HG03354 (cell line): ENCODE data around the gene ZBTB7C.

Experiments
- ATAC-seq: cut with Tn5 transposase; IDR thresholded peaks from one replicate; pipeline ENCODE4 v1.9.1; 2021; ENCODE audit warnings: mild to moderate bottlenecking; ENCODE audit not compliant: unreplicated experiment, poor library complexity, severe bottlenecking

Gene ZBTB7C

GRCh38 chr18:48060970-48061369 is 348.2 kb downstream of the ZBTB7C start:
- ATAC-seq = no peak

- ATAC-seq = no peak
Observed at GRCh38 chr18:48060346-48060745, 348.8 kb downstream of the ZBTB7C start.

GRCh38 chr18:48059455-48060010 is 349.6 kb downstream of the ZBTB7C start:
- no peak for ATAC-seq

GRCh38 chr18:48058486-48058885 is 350.7 kb downstream of the ZBTB7C start:
- no peak for ATAC-seq

- no peak for ATAC-seq
Observed at GRCh38 chr18:48057018-48057417, 352.2 kb downstream of the ZBTB7C start.

- no peak for ATAC-seq
Observed at GRCh38 chr18:48055351-48055750, 353.8 kb downstream of the ZBTB7C start.

GRCh38 chr18:48053881-48054816 is 355.0 kb downstream of the ZBTB7C start:
- ATAC-seq = no peak

- ATAC-seq = no peak
Observed at GRCh38 chr18:48052842-48053241, 356.3 kb downstream of the ZBTB7C start.

GRCh38 chr18:48051945-48052840 is 357.0 kb downstream of the ZBTB7C start:
- ATAC-seq = no peak

GRCh38 chr18:48050176-48050575 is 359.0 kb downstream of the ZBTB7C start:
- no peak for ATAC-seq

- no peak for ATAC-seq
Observed at GRCh38 chr18:48049757-48050156, 359.4 kb downstream of the ZBTB7C start.

- ATAC-seq = no peak
Observed at GRCh38 chr18:48048251-48048650, 360.9 kb downstream of the ZBTB7C start.

- ATAC-seq = no peak
Observed at GRCh38 chr18:48046843-48047242, 362.3 kb downstream of the ZBTB7C start.

GRCh38 chr18:48045744-48046143 is 363.4 kb downstream of the ZBTB7C start:
- ATAC-seq = no peak

GRCh38 chr18:48044944-48045343 is 364.2 kb downstream of the ZBTB7C start:
- no peak for ATAC-seq

- ATAC-seq = no peak
Observed at GRCh38 chr18:48043166-48043565, 366.0 kb downstream of the ZBTB7C start.

GRCh38 chr18:48042431-48042830 is 366.8 kb downstream of the ZBTB7C start:
- ATAC-seq = no peak

GRCh38 chr18:48040457-48041110 is 368.6 kb downstream of the ZBTB7C start:
- no peak for ATAC-seq

- ATAC-seq = no peak
Observed at GRCh38 chr18:48039769-48040215, 369.4 kb downstream of the ZBTB7C start.

- ATAC-seq = no peak
Observed at GRCh38 chr18:48038636-48039035, 370.5 kb downstream of the ZBTB7C start.
